Measurements from ENCODE around the gene PLEKHA7.

DNA sequence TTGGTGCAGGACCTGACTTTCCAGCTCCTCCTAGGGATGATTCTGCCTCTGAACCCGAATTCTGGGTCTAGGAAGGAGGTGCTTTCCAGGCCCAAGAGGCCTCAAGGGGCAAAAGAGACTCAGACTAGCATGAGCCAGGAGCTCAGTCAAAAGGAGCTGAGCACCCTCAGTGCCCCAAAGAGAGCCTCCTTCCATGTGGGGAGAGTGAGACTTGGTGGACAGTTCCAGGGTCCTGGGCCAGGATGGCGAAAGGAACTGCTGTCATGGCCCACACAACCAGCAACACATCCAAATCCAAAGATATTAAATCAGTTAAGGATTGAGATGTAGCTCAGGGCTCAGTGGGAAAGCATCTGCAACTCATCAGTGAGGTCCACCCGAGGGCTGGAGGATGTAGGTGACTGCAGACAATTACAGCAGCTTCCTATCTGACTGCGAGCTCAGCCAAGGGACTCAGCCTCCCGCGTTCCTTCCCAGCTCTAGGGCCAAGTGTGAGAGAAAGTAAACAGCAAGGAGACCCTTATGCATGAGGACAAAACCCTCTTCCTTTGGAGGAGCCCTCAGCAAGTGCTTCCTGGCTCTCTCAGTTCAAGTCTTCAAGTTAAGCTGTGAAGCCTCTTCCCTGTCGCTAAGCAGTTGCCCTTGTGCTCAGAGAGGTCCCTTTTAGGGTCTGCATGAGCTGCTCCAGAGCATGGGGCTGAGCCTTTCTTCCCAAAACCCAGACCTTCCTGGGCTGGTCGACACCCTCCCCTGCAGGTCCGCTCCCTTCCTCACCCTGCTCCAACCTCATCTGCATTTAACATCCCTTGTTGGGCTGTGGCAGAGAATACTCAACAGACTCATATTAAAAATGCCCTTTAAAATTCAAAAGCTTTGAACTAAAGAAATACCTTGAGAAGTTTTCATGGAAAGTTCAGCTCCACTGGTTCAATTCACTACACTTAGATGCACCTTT, 240.0 kb downstream of the PLEKHA7 start:
- TF ChIP-seq, protein P1, sequence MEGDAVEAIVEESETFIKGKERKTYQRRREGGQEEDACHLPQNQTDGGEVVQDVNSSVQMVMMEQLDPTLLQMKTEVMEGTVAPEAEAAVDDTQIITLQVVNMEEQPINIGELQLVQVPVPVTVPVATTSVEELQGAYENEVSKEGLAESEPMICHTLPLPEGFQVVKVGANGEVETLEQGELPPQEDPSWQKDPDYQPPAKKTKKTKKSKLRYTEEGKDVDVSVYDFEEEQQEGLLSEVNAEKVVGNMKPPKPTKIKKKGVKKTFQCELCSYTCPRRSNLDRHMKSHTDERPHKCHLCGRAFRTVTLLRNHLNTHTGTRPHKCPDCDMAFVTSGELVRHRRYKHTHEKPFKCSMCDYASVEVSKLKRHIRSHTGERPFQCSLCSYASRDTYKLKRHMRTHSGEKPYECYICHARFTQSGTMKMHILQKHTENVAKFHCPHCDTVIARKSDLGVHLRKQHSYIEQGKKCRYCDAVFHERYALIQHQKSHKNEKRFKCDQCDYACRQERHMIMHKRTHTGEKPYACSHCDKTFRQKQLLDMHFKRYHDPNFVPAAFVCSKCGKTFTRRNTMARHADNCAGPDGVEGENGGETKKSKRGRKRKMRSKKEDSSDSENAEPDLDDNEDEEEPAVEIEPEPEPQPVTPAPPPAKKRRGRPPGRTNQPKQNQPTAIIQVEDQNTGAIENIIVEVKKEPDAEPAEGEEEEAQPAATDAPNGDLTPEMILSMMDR (IDR thresholded peaks at IDR 0.05): no peak
- TF ChIP-seq KAT7 (CRISPR knock-in tag; IDR thresholded peaks at IDR 0.05; ENCODE audit: borderline replicate concordance): no peak
- TF ChIP-seq, protein P2, sequence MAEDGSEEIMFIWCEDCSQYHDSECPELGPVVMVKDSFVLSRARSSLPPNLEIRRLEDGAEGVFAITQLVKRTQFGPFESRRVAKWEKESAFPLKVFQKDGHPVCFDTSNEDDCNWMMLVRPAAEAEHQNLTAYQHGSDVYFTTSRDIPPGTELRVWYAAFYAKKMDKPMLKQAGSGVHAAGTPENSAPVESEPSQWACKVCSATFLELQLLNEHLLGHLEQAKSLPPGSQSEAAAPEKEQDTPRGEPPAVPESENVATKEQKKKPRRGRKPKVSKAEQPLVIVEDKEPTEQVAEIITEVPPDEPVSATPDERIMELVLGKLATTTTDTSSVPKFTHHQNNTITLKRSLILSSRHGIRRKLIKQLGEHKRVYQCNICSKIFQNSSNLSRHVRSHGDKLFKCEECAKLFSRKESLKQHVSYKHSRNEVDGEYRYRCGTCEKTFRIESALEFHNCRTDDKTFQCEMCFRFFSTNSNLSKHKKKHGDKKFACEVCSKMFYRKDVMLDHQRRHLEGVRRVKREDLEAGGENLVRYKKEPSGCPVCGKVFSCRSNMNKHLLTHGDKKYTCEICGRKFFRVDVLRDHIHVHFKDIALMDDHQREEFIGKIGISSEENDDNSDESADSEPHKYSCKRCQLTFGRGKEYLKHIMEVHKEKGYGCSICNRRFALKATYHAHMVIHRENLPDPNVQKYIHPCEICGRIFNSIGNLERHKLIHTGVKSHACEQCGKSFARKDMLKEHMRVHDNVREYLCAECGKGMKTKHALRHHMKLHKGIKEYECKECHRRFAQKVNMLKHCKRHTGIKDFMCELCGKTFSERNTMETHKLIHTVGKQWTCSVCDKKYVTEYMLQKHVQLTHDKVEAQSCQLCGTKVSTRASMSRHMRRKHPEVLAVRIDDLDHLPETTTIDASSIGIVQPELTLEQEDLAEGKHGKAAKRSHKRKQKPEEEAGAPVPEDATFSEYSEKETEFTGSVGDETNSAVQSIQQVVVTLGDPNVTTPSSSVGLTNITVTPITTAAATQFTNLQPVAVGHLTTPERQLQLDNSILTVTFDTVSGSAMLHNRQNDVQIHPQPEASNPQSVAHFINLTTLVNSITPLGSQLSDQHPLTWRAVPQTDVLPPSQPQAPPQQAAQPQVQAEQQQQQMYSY (CRISPR knock-in tag; IDR thresholded peaks at IDR 0.05): no peak
- no peak for TF ChIP-seq TCF7 (CRISPR knock-in tag; IDR thresholded peaks at IDR 0.05; ENCODE audit: low read depth)

Measured in WTC11 (cell line).